OCI-LY7 (cell line): ENCODE data around the gene SFT2D2. TPM values are rescaled to one million over a fixed set of nuclear protein-coding genes. Genes with fewer than 3 reads are reported as not detected.

Experiments
- BruUV-seq: library from RNA; stranded (reverse); fragments of 400-500 nt; replicated peaks from 2 replicates; lab custom pipeline; 2021; lab: Mats Ljungman, UMichigan
- CTCF ChIA-PET: fragments of 300-600 bp; sonication (Branson Sonifier 250); formaldehyde crosslinking; loops from one replicate; lab custom pipeline; 2022; ENCODE audit warnings: antibody characterized with exemption; ENCODE audit not compliant: unreplicated experiment; lab: Charles Lee
- POLR2A ChIA-PET: fragments of 300-600 bp; sonication (Branson Sonifier 250); formaldehyde crosslinking; loops from one replicate; lab custom pipeline; 2022; ENCODE audit warnings: antibody characterized with exemption; lab: Charles Lee
- DNase-seq: peaks from one replicate; pipeline ENCODE4 v3.0.0-alpha.2; 2015; ENCODE audit warnings: low spot score
- H2AFZ ChIP-seq: fragments of 200-600 bp; sonication (generic), shearing (Covaris generic); 2 replicates; pipeline ENCODE4 v1.6.1; 2014; ENCODE audit warnings: mild to moderate bottlenecking, antibody characterized with exemption, low read length, moderate library complexity
- H3K27ac ChIP-seq: fragments of 200-600 bp; sonication (generic); 2 replicates; pipeline ENCODE4 v1.5.1; 2014; ENCODE audit warnings: mixed run types, low read depth, mild to moderate bottlenecking, moderate library complexity, low read length, inconsistent platforms; ENCODE audit not compliant: poor library complexity, severe bottlenecking
- H3K36me3 ChIP-seq: fragments of 200-600 bp; sonication (generic); 2 replicates; pipeline ENCODE4 v1.6.1; 2014; ENCODE audit warnings: mild to moderate bottlenecking, antibody characterized with exemption, low read length, moderate library complexity, mixed read lengths; ENCODE audit not compliant: insufficient read depth
- H3K4me1 ChIP-seq: fragments of 200-600 bp; sonication (generic); 2 replicates; pipeline ENCODE4 v1.5.1; 2014; ENCODE audit warnings: mild to moderate bottlenecking, low read length; ENCODE audit not compliant: insufficient read depth, poor library complexity, severe bottlenecking
- H3K4me2 ChIP-seq: fragments of 200-600 bp; sonication (generic); 2 replicates; pipeline ENCODE4 v1.6.1; 2014; ENCODE audit warnings: mild to moderate bottlenecking, low read length
- H3K4me3 ChIP-seq: fragments of 200-600 bp; sonication (generic); 2 replicates; pipeline ENCODE4 v1.5.1; 2014; ENCODE audit warnings: mild to moderate bottlenecking, low read depth, low read length; ENCODE audit not compliant: poor library complexity, severe bottlenecking
- H3K79me2 ChIP-seq: fragments of 200-600 bp; sonication (generic); 2 replicates; pipeline ENCODE4 v1.6.1; 2016; ENCODE audit warnings: low read depth, mild to moderate bottlenecking, low read length, moderate library complexity, mixed read lengths; ENCODE audit not compliant: insufficient read depth
- H3K9me2 ChIP-seq: fragments of 200-600 bp; sonication (generic); 2 replicates; pipeline ENCODE4 v1.6.1; 2016; ENCODE audit warnings: mild to moderate bottlenecking, low read length, mixed read lengths; ENCODE audit not compliant: insufficient read depth
- H3K9me3 ChIP-seq: fragments of 200-600 bp; sonication (generic); 2 replicates; pipeline ENCODE4 v1.6.1; 2014; ENCODE audit warnings: mild to moderate bottlenecking, mixed run types, low read length, mixed read lengths
- H4K20me1 ChIP-seq: fragments of 200-600 bp; sonication (generic); 2 replicates; pipeline ENCODE4 v1.6.1; 2014; ENCODE audit warnings: mild to moderate bottlenecking, antibody characterized with exemption, low read length, moderate library complexity, mixed read lengths; ENCODE audit not compliant: insufficient read depth
- EZH2phosphoT487 ChIP-seq: fragments of 200-600 bp; sonication (generic); IDR thresholded peaks from 2 replicates; pipeline ENCODE4 v1.6.1; 2018; ENCODE audit warnings: low read depth, borderline replicate concordance, mild to moderate bottlenecking, mixed run types, antibody characterized with exemption, low read length, moderate library complexity, mixed read lengths
- intact Hi-C: fragments of 100-400 bp; cut with micrococcal nuclease; formaldehyde crosslinking; loops from one replicate; pipeline ENCODE4 v1.10.0; 2022; ENCODE audit not compliant: unreplicated experiment
- total RNA-seq, 2 experiments: library from RNA; depleted of rRNA in 1 of 2; stranded (reverse); fragments of >200 nt in 1 of 2; shearing (Covaris generic) in 1 of 2; gene quantifications; 2 replicates each; pipeline ENCODE4 v1.2.3, GENCODE V29; 2014 to 2022
- TF ChIP-seq, protein P1 (sequence below): fragments of 200-600 bp; sonication (generic); conservative IDR thresholded peaks from 2 replicates; pipeline ENCODE4 v1.5.1; 2014; ENCODE audit warnings: mild to moderate bottlenecking, antibody characterized with exemption, low read length, moderate library complexity, mixed read lengths

SFT2D2 gene
- total RNA-seq, 2 experiments from 2014 or later, result 22.3 to 50.0 TPM

DNA sequence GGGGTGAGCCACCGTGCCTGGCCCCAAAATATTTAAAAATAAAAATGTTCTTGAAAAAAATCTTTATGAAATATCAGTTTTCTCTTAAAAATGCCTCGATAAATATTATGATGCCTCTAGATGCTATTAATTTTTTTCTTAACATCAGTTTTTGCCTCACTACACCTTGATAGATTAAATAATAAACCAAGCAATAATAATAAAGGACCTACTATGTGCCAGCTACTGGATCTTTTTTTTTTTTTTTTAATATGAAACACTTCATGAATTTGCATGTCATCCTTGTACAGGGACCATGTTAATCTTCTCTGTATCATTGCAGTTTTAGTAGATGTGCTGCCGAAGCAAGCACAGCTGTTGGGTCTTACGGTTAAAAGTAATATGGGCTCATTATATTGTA, 37.3 kb downstream of the SFT2D2 start:
- H3K9me2 ChIP-seq, result no peaks in the 10 kb centered on the region
- POLR2A ChIA-PET, result interaction anchor here (0.6 to 0.7 kb wide), 3 partner anchors 53 to 891 kb away, joined by 3 to 4 read pairs (median 3); no protein-coding TSS in a partner anchor
- no peak overlapping the region for H3K4me2 ChIP-seq
- no TSS peak for BruUV-seq
- intact Hi-C loops, result no loop called here
- H4K20me1 ChIP-seq, result no peaks in the 10 kb centered on the region
- no peak overlapping the region for H3K27ac ChIP-seq
- no peak for TF ChIP-seq EZH2phosphoT487
- TF ChIP-seq, protein P1, sequence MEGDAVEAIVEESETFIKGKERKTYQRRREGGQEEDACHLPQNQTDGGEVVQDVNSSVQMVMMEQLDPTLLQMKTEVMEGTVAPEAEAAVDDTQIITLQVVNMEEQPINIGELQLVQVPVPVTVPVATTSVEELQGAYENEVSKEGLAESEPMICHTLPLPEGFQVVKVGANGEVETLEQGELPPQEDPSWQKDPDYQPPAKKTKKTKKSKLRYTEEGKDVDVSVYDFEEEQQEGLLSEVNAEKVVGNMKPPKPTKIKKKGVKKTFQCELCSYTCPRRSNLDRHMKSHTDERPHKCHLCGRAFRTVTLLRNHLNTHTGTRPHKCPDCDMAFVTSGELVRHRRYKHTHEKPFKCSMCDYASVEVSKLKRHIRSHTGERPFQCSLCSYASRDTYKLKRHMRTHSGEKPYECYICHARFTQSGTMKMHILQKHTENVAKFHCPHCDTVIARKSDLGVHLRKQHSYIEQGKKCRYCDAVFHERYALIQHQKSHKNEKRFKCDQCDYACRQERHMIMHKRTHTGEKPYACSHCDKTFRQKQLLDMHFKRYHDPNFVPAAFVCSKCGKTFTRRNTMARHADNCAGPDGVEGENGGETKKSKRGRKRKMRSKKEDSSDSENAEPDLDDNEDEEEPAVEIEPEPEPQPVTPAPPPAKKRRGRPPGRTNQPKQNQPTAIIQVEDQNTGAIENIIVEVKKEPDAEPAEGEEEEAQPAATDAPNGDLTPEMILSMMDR, result no peak
- H2AFZ ChIP-seq, result no peak overlapping the region
- no peaks in the 10 kb centered on the region for H3K79me2 ChIP-seq
- no peaks in the 10 kb centered on the region for H3K4me1 ChIP-seq
- no peak for DNase-seq
- peaks cover 10% of the 10 kb centered on the region; the same call in 1 of the 2 replicates for H3K9me3 ChIP-seq
- no peaks in the 10 kb centered on the region for H3K36me3 ChIP-seq
- H3K4me3 ChIP-seq, result no peak overlapping the region
- CTCF ChIA-PET, result no interaction called here

GRCh38 chr1:168264296-168264695, 38.5 kb downstream of the SFT2D2 start:
- Histone ChIP-seq H3K36me3 (no peaks in the 10 kb centered on the region), H3K9me2 (no peaks in the 10 kb centered on the region), H3K27ac (no peak overlapping the region), H3K4me3 (no peak overlapping the region), H3K9me3 (peaks cover 10% of the 10 kb centered on the region; the same call in 1 of the 2 replicates), H3K79me2 (no peaks in the 10 kb centered on the region), H2AFZ (no peak overlapping the region), H3K4me1 (no peaks in the 10 kb centered on the region), H3K4me2 (no peak overlapping the region), H4K20me1 (no peaks in the 10 kb centered on the region)
- intact Hi-C loops, result no loop called here
- TF ChIP-seq, protein P1, result no peak
- TF ChIP-seq EZH2phosphoT487, result no peak
- CTCF ChIA-PET, result no interaction called here
- DNase-seq, result peak; percentile 26
- POLR2A ChIA-PET, result no interaction called here
- no TSS peak for BruUV-seq

GRCh38 chr1:168265596-168265995, 39.8 kb downstream of the SFT2D2 start:
- DNase-seq, result no peak
- Histone ChIP-seq H3K27ac (no peak overlapping the region), H3K4me1 (no peaks in the 10 kb centered on the region), H3K36me3 (no peaks in the 10 kb centered on the region), H4K20me1 (no peaks in the 10 kb centered on the region), H3K4me2 (no peak overlapping the region), H3K9me3 (peaks cover 10% of the 10 kb centered on the region; the same call in 1 of the 2 replicates), H3K4me3 (no peak overlapping the region), H3K9me2 (no peaks in the 10 kb centered on the region), H2AFZ (no peak overlapping the region), H3K79me2 (no peaks in the 10 kb centered on the region)
- intact Hi-C loops, result no loop called here
- CTCF ChIA-PET, result no interaction called here
- no TSS peak for BruUV-seq
- TF ChIP-seq EZH2phosphoT487, result no peak
- TF ChIP-seq, protein P1, result no peak
- POLR2A ChIA-PET, result no interaction called here
